ENCODE results near the gene SETD5. TPM values are rescaled to one million over a fixed set of nuclear protein-coding genes. Genes with fewer than 3 reads are reported as not detected.

The SETD5 gene
- total RNA-seq, 1 donor from 2014 or later: 239 TPM

DNA sequence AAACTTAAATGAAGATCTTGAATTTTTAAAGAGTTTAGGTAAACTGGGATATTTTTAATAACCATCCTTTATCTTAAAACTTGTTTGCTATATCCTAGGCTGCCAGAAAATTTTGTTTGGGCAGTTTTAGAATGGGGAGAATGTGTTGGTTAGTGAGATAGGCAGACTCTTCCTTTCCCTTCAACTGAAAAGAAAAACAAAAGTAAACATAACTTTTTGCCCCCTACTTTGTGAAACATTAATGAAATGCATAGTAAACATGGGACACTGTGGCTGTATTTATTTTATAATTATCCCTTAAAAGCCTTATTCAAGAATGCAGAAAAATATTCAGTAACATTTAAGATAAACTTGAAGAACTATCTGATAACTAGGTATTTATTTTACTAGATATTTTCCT lies 31.0 kb downstream of the SETD5 start:
- H3K4me3 ChIP-seq: no peak overlapping the region
- H3K27ac ChIP-seq: no peak overlapping the region
- H3K4me1 ChIP-seq: peaks cover 0 to 8% of the 10 kb centered on the region in 2 donors
- H3K27me3 ChIP-seq: no peaks in the 10 kb centered on the region
- TF ChIP-seq, protein P1, sequence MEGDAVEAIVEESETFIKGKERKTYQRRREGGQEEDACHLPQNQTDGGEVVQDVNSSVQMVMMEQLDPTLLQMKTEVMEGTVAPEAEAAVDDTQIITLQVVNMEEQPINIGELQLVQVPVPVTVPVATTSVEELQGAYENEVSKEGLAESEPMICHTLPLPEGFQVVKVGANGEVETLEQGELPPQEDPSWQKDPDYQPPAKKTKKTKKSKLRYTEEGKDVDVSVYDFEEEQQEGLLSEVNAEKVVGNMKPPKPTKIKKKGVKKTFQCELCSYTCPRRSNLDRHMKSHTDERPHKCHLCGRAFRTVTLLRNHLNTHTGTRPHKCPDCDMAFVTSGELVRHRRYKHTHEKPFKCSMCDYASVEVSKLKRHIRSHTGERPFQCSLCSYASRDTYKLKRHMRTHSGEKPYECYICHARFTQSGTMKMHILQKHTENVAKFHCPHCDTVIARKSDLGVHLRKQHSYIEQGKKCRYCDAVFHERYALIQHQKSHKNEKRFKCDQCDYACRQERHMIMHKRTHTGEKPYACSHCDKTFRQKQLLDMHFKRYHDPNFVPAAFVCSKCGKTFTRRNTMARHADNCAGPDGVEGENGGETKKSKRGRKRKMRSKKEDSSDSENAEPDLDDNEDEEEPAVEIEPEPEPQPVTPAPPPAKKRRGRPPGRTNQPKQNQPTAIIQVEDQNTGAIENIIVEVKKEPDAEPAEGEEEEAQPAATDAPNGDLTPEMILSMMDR (IDR thresholded peaks at IDR 0.05): no peak
- no peak for DNase-seq (ENCODE audit: low spot score in 2 of 2)
- H3K9me3 ChIP-seq: no peaks in the 10 kb centered on the region
- H3K36me3 ChIP-seq: peaks cover 66 to 67% of the 10 kb centered on the region in 2 donors
- intact Hi-C loops (cut with DNase I): no loop called here

DNA sequence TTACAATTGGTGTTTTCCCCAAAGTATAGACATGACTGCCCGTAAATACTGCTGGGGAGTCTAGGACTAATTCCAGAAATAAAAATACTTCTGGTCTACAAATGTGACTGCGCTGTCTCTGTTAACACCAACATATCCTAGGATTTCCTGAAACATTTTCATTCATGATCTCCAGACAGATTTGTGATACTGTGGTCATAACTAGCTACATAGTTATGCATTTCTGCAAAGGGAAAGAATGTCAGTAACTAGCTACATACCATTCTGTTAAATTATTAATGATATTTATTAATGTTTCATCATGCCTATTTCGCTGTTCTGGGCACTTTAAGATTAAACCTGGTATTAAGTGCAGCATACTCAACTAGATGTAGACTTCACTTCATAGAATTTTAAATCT lies 33.3 kb downstream of the SETD5 start:
- intact Hi-C loops (cut with DNase I): no loop called here
- peaks cover 86 to 89% of the 10 kb centered on the region in 2 donors for H3K36me3 ChIP-seq
- no peak overlapping the region for H3K27ac ChIP-seq

DNA sequence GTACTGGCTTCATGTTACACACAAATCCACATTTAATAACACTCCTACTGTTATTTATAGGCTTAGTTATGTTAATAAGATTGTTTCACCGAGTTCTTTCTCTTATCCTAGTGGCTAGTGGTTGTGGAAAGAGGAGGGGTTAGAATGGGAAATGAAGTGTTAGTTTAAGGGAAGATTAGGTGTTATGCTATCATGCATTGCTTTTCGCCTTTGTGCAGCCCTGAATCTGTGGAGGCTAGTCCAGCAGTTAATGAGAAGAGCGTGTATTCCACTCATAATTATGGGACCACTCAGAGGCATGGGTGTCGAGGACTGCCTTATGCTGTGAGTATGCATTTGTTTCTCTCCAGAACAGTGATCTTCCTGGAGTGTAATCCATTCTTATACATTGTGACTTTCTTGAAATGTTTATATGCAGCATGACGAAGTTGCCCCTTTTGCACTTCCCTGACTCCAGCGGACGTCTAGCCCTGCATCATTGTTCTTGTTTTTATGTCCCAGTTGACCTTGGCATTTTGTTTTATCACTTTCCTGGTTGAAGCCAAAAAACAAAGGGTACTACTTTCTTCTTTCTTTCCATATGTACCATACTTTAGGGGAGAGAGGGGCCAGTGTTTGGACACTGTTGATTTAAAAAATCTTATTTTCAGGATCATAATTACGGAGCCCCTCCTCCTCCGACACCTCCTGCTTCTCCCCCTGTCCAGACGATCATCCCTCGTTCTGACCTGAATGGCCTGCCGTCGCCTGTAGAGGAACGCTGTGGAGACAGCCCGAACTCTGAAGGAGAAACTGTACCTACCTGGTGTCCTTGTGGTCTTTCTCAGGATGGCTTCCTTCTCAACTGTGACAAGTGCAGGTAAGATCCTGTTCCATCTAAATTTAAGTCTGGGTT lies 36.5 kb downstream of the SETD5 start:
- TF ChIP-seq, protein P1 (IDR thresholded peaks at IDR 0.05): no peak
- no peaks in the 10 kb centered on the region for H3K4me1 ChIP-seq
- H3K4me3 ChIP-seq: no peak overlapping the region
- H3K36me3 ChIP-seq: peaks cover 90 to 99% of the 10 kb centered on the region in 2 donors
- H3K27ac ChIP-seq: no peak overlapping the region
- H3K9me3 ChIP-seq: no peaks in the 10 kb centered on the region
- DNase-seq (ENCODE audit: low spot score in 2 of 2): no peak
- H3K27me3 ChIP-seq: no peaks in the 10 kb centered on the region
- intact Hi-C loops (cut with DNase I): no loop called here

More for the DNA sequence above, 33.3 kb downstream of the SETD5 start:
- Histone ChIP-seq H3K4me3 (no peak overlapping the region), H3K27me3 (no peaks in the 10 kb centered on the region), H3K4me1 (no peaks in the 10 kb centered on the region), H3K9me3 (no peaks in the 10 kb centered on the region)
- DNase-seq (ENCODE audit: low spot score in 2 of 2): no peak
- TF ChIP-seq, protein P1 (IDR thresholded peaks at IDR 0.05): no peak

DNA sequence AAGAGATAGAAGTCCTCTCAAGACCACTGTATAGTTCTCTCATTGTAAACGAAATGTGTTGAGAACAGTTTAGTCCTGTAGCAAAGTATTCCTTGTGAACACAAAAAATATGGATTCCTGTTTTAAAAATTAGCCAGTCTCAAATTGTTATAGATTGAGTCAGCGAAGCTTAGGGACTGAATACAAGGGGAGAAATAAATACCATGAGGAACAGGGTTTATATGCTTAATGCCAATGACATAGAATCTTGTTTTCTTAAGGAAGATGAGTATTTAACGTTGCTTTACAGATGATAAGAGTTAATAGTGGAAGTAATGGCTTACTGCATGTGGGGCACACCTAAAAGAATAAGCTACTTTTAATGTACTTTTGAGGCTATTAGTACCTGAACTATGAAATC lies 37.9 kb downstream of the SETD5 start:
- H3K27me3 ChIP-seq: no peaks in the 10 kb centered on the region
- TF ChIP-seq, protein P1 (IDR thresholded peaks at IDR 0.05): no peak
- intact Hi-C loops (cut with DNase I): no loop called here
- no peaks in the 10 kb centered on the region for H3K9me3 ChIP-seq
- peaks cover 82 to 93% of the 10 kb centered on the region in 2 donors for H3K36me3 ChIP-seq
- DNase-seq (ENCODE audit: low spot score in 2 of 2): no peak
- H3K4me1 ChIP-seq: no peaks in the 10 kb centered on the region
- H3K4me3 ChIP-seq: no peak overlapping the region
- no peak overlapping the region for H3K27ac ChIP-seq

DNA sequence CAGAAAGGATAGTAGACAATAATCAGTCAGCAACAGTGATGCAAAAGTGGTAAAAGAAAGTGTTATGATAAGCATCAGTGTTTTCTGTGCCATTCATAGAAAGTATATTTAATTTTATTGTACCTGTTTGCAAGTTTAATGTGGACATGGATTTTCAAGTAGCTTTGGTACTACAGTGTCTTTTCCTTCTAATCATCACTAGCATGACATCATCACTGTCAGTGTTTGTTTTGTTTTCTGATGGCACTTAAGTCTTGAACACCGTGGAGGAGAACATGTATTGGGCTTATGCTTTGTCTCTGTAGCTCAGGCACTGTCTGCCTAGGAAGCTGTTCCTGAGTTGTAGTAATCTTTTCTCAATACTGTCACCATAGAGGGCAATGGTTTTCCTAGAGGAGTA lies 41.9 kb downstream of the SETD5 start:
- intact Hi-C loops (cut with DNase I): no loop called here
- Histone ChIP-seq H3K4me1 (no peaks in the 10 kb centered on the region), H3K27ac (no peak overlapping the region), H3K4me3 (no peak overlapping the region), H3K27me3 (no peaks in the 10 kb centered on the region), H3K36me3 (peaks cover 86 to 94% of the 10 kb centered on the region in 2 donors), H3K9me3 (no peaks in the 10 kb centered on the region)
- no peak for DNase-seq (ENCODE audit: low spot score in 2 of 2)
- TF ChIP-seq, protein P1 (IDR thresholded peaks at IDR 0.05): no peak

All from ascending aorta (tissue), 2 donors.